SK-N-SH (cell line): ENCODE data around the gene C4orf36.

Experiments used
- ELF1 ChIP-seq: IDR thresholded peaks from 2 replicates; pipeline ENCODE4 v1.4.0; 2012
- EP300 ChIP-seq, 2 experiments: IDR thresholded peaks; 2 replicates each; pipeline versions ENCODE4 v1.4.0 to v1.6.1; 2012; ENCODE audit warnings: borderline replicate concordance in 1 of 2, low read depth in 1 of 2, low read length in 1 of 2
- EZH2phosphoT487 ChIP-seq: fragments of 200-600 bp; sonication (generic); IDR thresholded peaks from 2 replicates; pipeline ENCODE4 v1.6.1; 2017; ENCODE audit warnings: low read depth, mixed run types, mild to moderate bottlenecking, antibody characterized with exemption, moderate library complexity, borderline replicate concordance
- GATA2 ChIP-seq: sonication (generic); formaldehyde crosslinking; IDR thresholded peaks from 2 replicates; pipeline ENCODE4 v1.5.0; 2020; ENCODE audit warnings: mild to moderate bottlenecking, missing genetic modification reagents
- MXI1 ChIP-seq: IDR thresholded peaks from 2 replicates; pipeline ENCODE4 v1.6.1; 2012; ENCODE audit warnings: mild to moderate bottlenecking, low read depth, low read length, improper control_type of control experiment
- POLR2AphosphoS5 ChIP-seq: IDR thresholded peaks from 2 replicates; pipeline ENCODE4 v1.6.1; 2012; ENCODE audit warnings: low read depth, low read length
- RAD21 ChIP-seq: IDR thresholded peaks from 2 replicates; pipeline ENCODE4 v1.6.1; 2012; ENCODE audit warnings: mild to moderate bottlenecking, low read length
- TAF1 ChIP-seq: IDR thresholded peaks from 2 replicates; pipeline ENCODE4 v1.6.1; 2012; ENCODE audit warnings: low read depth, mild to moderate bottlenecking, low read length, moderate library complexity, borderline replicate concordance
- TEAD4 ChIP-seq: IDR thresholded peaks from 2 replicates; pipeline ENCODE4 v1.4.0; 2012; ENCODE audit warnings: mild to moderate bottlenecking, borderline replicate concordance; ENCODE audit not compliant: insufficient read depth
- TF ChIP-seq, protein P1 (sequence below): IDR thresholded peaks from 2 replicates; pipeline ENCODE4 v1.6.1; 2012; ENCODE audit warnings: mild to moderate bottlenecking, low read depth, low read length, moderate library complexity
- TF ChIP-seq, protein P2 (sequence below): fragments of 200-600 bp; sonication (generic); IDR thresholded peaks from 2 replicates; pipeline ENCODE4 v1.6.1; 2017; ENCODE audit warnings: antibody characterized with exemption, mild to moderate bottlenecking, moderate library complexity
- TF ChIP-seq, protein P3 (sequence below): IDR thresholded peaks from 2 replicates; pipeline ENCODE4 v1.4.0; 2012; ENCODE audit warnings: low read depth

DNA sequence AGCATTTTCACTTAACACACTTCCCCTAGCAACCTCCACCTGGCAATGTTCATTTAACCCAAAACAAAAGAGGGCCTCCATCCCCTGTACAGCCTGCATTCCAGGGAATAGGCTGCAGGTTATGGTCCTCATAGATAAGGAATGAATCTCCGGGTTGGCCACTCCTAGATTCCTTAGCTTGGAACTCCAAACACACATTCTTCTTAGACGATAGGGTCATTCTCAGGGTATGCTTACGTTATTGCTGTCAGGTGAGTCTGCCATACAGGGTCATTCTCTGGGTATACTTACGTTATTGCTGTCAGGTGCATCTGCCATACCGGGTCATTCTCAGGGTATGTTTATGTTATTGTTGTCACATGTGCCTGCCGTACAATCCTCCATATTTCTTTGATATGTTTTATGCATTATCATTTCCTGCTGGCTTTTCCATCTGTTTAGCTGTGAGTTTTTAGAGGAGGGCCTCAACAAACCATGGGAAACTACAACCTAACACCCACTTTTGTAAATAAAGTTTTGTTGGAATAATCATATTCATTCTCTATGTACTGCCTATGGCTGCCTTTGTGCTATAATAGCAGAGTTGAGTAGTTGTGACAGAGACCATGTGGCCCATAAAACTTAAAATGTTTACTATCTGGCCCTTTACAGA, 34.3 kb upstream of the C4orf36 start:
- TF ChIP-seq POLR2AphosphoS5: no peak
- TF ChIP-seq MXI1: no peak
- TF ChIP-seq, protein P1, sequence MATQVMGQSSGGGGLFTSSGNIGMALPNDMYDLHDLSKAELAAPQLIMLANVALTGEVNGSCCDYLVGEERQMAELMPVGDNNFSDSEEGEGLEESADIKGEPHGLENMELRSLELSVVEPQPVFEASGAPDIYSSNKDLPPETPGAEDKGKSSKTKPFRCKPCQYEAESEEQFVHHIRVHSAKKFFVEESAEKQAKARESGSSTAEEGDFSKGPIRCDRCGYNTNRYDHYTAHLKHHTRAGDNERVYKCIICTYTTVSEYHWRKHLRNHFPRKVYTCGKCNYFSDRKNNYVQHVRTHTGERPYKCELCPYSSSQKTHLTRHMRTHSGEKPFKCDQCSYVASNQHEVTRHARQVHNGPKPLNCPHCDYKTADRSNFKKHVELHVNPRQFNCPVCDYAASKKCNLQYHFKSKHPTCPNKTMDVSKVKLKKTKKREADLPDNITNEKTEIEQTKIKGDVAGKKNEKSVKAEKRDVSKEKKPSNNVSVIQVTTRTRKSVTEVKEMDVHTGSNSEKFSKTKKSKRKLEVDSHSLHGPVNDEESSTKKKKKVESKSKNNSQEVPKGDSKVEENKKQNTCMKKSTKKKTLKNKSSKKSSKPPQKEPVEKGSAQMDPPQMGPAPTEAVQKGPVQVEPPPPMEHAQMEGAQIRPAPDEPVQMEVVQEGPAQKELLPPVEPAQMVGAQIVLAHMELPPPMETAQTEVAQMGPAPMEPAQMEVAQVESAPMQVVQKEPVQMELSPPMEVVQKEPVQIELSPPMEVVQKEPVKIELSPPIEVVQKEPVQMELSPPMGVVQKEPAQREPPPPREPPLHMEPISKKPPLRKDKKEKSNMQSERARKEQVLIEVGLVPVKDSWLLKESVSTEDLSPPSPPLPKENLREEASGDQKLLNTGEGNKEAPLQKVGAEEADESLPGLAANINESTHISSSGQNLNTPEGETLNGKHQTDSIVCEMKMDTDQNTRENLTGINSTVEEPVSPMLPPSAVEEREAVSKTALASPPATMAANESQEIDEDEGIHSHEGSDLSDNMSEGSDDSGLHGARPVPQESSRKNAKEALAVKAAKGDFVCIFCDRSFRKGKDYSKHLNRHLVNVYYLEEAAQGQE: no peak
- TF ChIP-seq EP300 (IDR thresholded peaks at IDR 0.05; ENCODE audit: borderline replicate concordance in 1 of 2, low read depth in 1 of 2, low read length in 1 of 2): no peak
- TF ChIP-seq, protein P2, sequence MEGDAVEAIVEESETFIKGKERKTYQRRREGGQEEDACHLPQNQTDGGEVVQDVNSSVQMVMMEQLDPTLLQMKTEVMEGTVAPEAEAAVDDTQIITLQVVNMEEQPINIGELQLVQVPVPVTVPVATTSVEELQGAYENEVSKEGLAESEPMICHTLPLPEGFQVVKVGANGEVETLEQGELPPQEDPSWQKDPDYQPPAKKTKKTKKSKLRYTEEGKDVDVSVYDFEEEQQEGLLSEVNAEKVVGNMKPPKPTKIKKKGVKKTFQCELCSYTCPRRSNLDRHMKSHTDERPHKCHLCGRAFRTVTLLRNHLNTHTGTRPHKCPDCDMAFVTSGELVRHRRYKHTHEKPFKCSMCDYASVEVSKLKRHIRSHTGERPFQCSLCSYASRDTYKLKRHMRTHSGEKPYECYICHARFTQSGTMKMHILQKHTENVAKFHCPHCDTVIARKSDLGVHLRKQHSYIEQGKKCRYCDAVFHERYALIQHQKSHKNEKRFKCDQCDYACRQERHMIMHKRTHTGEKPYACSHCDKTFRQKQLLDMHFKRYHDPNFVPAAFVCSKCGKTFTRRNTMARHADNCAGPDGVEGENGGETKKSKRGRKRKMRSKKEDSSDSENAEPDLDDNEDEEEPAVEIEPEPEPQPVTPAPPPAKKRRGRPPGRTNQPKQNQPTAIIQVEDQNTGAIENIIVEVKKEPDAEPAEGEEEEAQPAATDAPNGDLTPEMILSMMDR: no peak
- no peak for TF ChIP-seq TAF1
- TF ChIP-seq, protein P3, sequence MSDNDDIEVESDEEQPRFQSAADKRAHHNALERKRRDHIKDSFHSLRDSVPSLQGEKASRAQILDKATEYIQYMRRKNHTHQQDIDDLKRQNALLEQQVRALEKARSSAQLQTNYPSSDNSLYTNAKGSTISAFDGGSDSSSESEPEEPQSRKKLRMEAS: no peak
- no peak for TF ChIP-seq EZH2phosphoT487
- no peak for TF ChIP-seq TEAD4
- TF ChIP-seq RAD21: no peak
- TF ChIP-seq ELF1: no peak
- TF ChIP-seq GATA2: no peak
